ENCODE results near the gene MMP2. TPM values are rescaled to one million over a fixed set of nuclear protein-coding genes. Genes with fewer than 3 reads are reported as not detected.
A peak's percentile ranks its signal among the peaks of the same experiment; 100 is the strongest.

The MMP2 gene
- total RNA-seq, 1 experiment from 2014 or later, result 1.5 TPM

- no peak for TF ChIP-seq REST (IDR thresholded peaks at IDR 0.05; ENCODE audit: low read depth)
- no peak for TF ChIP-seq ELF1 (IDR thresholded peaks at IDR 0.05; ENCODE audit: borderline replicate concordance, low read depth)
- no peak for TF ChIP-seq POLR2AphosphoS5 (IDR thresholded peaks at IDR 0.05; ENCODE audit: low read depth, low read length)
- no peak for TF ChIP-seq CBX3 (IDR thresholded peaks at IDR 0.05; ENCODE audit: low read depth)
- peak; percentile 43; the same call in 1 of the 2 replicates for TF ChIP-seq EGR1 (IDR thresholded peaks at IDR 0.05; ENCODE audit: low read depth)
- TF ChIP-seq ATF3 (IDR thresholded peaks at IDR 0.05), result no peak
- no peak for TF ChIP-seq EZH2 (IDR thresholded peaks at IDR 0.05)
- TF ChIP-seq CEBPB (IDR thresholded peaks at IDR 0.05; ENCODE audit: low read depth), result no peak
- no peak for TF ChIP-seq POLR2A (IDR thresholded peaks at IDR 0.05; ENCODE audit: borderline replicate concordance, extremely low read depth, insufficient read depth, insufficient read length)
- no peak for TF ChIP-seq ZFX (IDR thresholded peaks at IDR 0.05)
- no peak for TF ChIP-seq TCF7L2 (IDR thresholded peaks at IDR 0.05; ENCODE audit: borderline replicate concordance, extremely low read depth, insufficient read depth, insufficient read length)
- TF ChIP-seq ZNF274 (IDR thresholded peaks at IDR 0.05; ENCODE audit: low read depth, low read length), result no peak
- TF ChIP-seq SP1 (IDR thresholded peaks at IDR 0.05; ENCODE audit: low read depth), result peak; percentile 42; the same call in 1 of the 2 replicates
- no peak for TF ChIP-seq YY1 (IDR thresholded peaks at IDR 0.05; ENCODE audit: extremely low read depth, insufficient replicate concordance, low read depth, low read length)
Measured at GRCh38 chr16:55499951-55500529, 21.0 kb downstream of the MMP2 start (continued).
